Nasal cavity respiratory epithelium epithelial cell of viscerocranial mucosa (primary cell): ENCODE results near the gene FGFBP3. TPM values are rescaled to one million over a fixed set of nuclear protein-coding genes. Genes with fewer than 3 reads are reported as not detected.

Experiments used
- total RNA-seq: library from RNA; depleted of rRNA; stranded (reverse); fragments of >200 nt; gene quantifications from 2 replicates; pipeline ENCODE4 v1.2.3, GENCODE V29; 2014

FGFBP3 gene, protein sequence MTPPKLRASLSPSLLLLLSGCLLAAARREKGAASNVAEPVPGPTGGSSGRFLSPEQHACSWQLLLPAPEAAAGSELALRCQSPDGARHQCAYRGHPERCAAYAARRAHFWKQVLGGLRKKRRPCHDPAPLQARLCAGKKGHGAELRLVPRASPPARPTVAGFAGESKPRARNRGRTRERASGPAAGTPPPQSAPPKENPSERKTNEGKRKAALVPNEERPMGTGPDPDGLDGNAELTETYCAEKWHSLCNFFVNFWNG
- 0.21 and 0.34 TPM in 2 replicates for total RNA-seq

DNA sequence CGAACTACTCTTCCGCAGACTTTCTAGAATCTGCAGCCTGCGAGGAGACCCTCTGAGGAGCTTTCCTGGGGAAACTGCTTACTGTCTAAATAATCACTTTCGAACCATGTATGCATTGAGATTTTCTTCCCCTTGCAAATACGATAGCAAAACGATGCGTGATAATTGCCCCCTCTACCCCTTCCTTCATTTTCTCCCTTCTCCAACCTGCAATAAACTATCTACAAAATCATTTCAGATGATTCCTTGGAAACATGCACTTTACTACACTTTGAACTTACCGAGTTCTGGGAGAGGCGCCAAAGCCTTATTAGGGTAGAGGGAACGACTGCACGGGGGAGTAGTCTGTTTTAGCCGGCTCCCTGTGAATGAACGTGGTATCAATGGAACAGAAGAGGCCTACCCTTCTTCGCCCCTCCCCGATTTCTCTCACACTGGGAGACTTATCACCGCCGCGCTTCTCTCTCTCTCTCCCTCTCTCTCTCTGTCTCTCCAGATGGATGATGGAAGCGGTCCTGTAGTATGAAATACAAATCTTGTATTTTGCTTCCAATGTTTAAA, at the start of gene FGFBP3:
TSS of gene FGFBP3 (minus strand) at position 370 of the 561 bp plus-strand sequence. CDS start 517 bp downstream, outside the sequence.

DNA sequence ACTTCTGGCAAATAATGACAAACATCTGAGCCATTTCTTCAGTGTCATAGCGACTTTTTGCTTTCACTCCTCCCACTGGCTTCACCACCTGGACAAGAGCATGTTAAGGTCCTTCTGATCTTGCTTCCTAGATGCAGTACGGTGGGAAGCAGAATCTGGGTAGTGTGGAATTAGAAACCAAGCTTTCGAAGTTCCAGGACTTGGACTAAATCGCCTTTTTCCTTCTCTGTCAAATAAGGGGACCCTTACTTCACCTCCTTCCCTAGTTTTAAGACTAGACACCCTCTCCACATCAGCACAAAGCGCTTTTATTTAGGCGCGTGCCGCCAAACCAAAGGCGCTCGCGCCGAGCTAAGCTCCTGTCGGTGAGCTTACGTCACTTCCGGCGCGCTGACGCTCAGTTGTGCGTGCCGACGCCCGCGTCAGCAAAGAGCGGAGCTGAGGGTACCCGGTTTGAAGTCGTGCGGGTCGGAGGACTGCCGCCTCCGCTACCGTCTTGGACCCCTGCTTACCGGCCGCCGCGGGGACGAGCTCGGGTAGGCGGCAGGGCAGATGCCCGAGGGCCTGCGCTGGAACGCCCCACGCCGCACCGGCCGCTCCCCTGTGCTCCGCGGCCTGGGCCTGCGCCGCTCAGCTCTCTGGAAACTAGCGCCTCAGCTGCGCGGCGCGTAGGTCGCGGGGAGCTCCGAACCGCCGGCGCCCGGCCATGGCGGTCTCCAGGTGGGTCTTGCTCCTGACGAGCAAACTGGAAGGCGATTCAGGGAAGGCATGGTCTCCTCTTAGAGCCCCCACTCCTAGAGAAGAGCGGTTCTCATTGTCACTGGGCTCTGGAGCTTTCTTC, 14.3 kb upstream of the FGFBP3 start, which contains the start of gene BTAF1:
TSS of gene BTAF1 (plus strand) at position 400 of the 841 bp plus-strand sequence. CDS start at position 707, 307 bp downstream.

Other genes starting within 250 kb of the FGFBP3 start
- 96.4 and 109 TPM in 2 replicates for gene TNKS2, start 111.1 kb downstream of the FGFBP3 start, total RNA-seq
- 51.3 and 51.4 TPM in 2 replicates for gene BTAF1, start 14.3 kb upstream of the FGFBP3 start, total RNA-seq